ENCODE results near the gene GRK5.

Gene GRK5

GRCh38 chr10:119391440-119392251 lies 184.3 kb downstream of the GRK5 start:
- DNase-seq: no peak

DNA sequence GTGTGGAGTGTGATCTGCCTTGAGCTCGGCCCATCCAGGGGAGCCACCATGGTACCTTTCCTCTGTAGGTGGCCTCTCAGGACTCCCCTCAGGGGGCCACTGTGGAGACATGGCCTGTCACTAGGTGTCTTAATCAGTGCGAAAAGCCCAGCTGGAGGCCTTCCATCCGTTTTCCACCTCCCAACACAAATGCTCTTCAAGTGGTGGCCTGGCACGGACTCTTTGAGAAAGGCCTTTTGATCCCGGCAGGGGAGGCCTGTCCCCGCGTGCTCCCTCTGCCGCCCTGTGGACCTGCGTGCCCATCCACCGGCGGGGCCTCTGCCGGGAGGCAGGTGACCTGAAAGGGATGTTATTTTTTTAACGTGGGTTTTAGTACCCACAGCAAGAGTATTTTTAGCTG lies 185.6 kb downstream of the GRK5 start:
- DNase-seq: no peak

- DNase-seq: no peak
Measured at GRCh38 chr10:119393421-119393820, 186.1 kb downstream of the GRK5 start.

GRCh38 chr10:119393845-119394244 lies 186.5 kb downstream of the GRK5 start:
- no peak for DNase-seq

- DNase-seq: no peak
Measured at GRCh38 chr10:119394657-119395279, 187.4 kb downstream of the GRK5 start.

- no peak for DNase-seq
Measured at GRCh38 chr10:119395280-119396007, 188.1 kb downstream of the GRK5 start.

- no peak for DNase-seq
Measured at GRCh38 chr10:119396008-119396708, 188.8 kb downstream of the GRK5 start.

GRCh38 chr10:119396709-119397071 lies 189.3 kb downstream of the GRK5 start:
- DNase-seq: no peak

- DNase-seq: no peak
Measured at GRCh38 chr10:119397416-119397815, 190.0 kb downstream of the GRK5 start.

GRCh38 chr10:119398996-119399395 lies 191.6 kb downstream of the GRK5 start:
- no peak for DNase-seq

DNA sequence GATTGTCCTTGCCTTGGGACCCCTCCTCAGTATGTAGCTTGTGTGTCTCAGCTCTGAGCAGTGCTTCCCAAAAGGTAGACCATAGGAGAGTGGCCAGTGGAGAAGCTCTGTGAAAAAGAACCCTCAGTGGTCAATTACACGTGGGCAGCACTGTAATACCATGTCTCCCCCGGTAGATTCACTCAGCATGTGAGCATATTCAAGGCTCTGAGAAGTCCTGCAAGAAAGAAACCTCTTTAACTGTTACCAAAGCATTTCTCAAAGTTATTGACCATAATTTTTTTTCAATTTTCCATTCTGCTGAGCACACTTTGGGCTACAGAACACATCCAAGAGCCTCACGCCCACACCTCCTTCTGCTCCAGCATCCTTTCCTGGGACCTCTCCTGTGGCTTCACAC lies 192.1 kb downstream of the GRK5 start:
- DNase-seq: no peak

- DNase-seq: no peak
Measured at GRCh38 chr10:119401671-119402395, 194.5 kb downstream of the GRK5 start.

- no peak for DNase-seq
Measured at GRCh38 chr10:119403921-119404320, 196.6 kb downstream of the GRK5 start.

GRCh38 chr10:119404719-119405519 lies 197.5 kb downstream of the GRK5 start:
- DNase-seq: no peak

DNA sequence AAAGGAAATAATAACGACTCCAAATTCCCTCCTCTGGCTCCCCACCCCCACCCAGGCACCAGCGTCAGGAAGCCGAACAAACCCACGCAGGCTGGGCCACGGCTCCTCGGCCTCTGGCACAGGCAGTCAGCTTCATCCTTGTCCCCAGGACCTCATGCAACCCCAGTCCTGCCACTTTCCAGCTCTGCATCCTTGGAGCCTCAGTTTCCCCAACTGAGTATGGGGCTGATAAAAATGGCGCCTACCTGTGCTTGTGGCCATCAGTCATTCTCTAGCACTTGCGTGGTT lies 198.1 kb downstream of the GRK5 start:
- no peak for DNase-seq

DNA sequence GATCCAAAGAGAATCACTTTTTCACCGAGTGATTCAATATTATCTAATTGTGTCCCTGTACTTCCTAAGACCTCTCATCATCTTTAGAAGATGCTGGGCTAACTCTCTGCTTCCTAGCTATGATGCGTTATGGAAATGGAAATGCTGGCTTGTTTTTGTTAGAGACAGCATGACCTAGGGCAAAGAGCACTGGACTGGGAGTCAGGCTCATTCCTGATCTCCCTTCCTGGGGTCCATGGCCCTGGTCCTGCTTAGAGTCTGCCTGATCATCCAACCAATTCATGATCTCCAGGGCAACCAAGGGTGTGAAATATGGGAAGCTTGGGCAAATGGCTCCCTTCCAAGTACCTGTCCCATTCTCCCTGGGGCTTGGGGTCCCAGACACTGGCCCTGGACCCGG lies 198.8 kb downstream of the GRK5 start:
- no peak for DNase-seq

DNA sequence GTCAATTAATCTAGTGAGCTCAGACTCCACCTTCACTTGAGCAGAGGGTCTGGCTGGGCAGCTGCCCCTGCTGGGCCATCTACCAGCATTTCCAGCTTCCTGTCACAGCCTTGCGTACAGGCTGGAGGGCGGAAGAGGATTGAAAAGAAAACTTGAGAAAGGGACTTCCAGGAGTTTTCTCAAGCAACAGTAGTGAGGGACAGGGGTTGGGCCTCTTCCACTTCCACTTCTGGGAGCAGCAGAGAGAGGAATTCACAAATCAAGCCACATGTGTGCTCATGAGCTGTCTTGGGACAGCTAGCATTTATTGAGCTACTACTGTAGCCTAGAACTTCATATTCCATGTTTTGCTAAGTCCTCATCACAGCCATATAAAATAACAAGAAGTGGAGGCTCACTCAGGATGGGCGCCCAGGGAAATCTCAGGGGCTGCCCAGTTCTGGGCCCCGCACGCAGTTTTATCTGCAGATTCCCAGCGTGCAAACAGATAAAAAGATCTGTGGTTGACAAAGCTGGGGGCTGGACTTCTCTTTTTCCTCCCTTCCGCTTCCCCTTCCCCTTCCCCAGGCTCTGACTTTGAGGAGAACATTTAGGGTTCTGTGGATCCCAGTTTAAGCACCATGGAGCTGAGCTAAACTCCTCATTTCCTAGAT lies 199.4 kb downstream of the GRK5 start:
- DNase-seq: no peak

GRCh38 chr10:119407254-119407777 lies 199.9 kb downstream of the GRK5 start:
- no peak for DNase-seq

DNA sequence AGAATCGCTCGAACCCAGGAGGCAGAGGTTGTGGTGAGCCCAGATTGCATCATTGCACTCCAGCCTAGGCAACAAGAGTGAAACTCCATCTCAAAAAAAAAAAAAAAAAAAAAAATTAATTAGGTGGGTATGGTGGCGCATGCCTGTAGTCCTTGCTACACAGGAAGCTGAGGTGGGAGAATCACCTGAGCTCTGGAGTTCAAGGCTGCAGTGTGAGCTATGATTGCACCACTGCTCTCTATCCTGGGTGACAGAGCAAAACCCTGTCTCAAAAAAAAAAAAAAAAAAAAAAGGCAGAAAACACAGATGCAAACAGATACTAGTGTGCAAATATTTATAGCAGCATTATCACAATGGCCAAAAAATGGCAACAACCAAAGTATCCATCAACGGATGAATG lies 200.7 kb downstream of the GRK5 start:
- DNase-seq: no peak

- DNase-seq: no peak
Measured at GRCh38 chr10:119408969-119409371, 201.6 kb downstream of the GRK5 start.

GRCh38 chr10:119409385-119409784 lies 202.0 kb downstream of the GRK5 start:
- no peak for DNase-seq
